Sigmoid colon (tissue), 7 donors: ENCODE data around the gene PROSER2. TPM values are rescaled to one million over a fixed set of nuclear protein-coding genes. Genes with fewer than 3 reads are reported as not detected.

ENCODE experiments used
- DNase-seq: peaks from one replicate; pipeline ENCODE4 v3.0.0-alpha.2; 2019
- H3K27ac ChIP-seq, 4 donors: fragments of 200-600 bp; sonication (generic); one replicate each; pipeline ENCODE4 v1.5.1; 2016 to 2019; ENCODE audit warnings: mild to moderate bottlenecking in 1 of 4
- H3K27me3 ChIP-seq, 3 donors: fragments of 200-600 bp; sonication (generic); one replicate each; pipeline ENCODE4 v1.5.1; 2019; ENCODE audit warnings: mild to moderate bottlenecking in 1 of 3
- H3K36me3 ChIP-seq, 4 donors: fragments of 200-600 bp; sonication (generic); one replicate each; pipeline ENCODE4 v1.5.1; 2016 to 2019
- H3K4me1 ChIP-seq, 4 donors: fragments of 200-600 bp; sonication (generic); one replicate each; pipeline ENCODE4 v1.5.1; 2017 to 2019
- H3K4me3 ChIP-seq, 4 donors: fragments of 200-600 bp; sonication (generic); one replicate each; pipeline ENCODE4 v1.5.1; 2017 to 2019; ENCODE audit warnings: mild to moderate bottlenecking in 2 of 4, moderate library complexity in 1 of 4
- H3K9me3 ChIP-seq, 4 donors: fragments of 200-600 bp in 3 of 4; sonication (generic) in 3 of 4; one replicate each; pipeline versions ENCODE4 v1.5.1 to v1.6.1; 2013 to 2019
- CTCF ChIP-seq, 4 experiments: fragments of 450-650 bp in 3 of 4; fragments of 200-600 bp in 1 of 4; IDR thresholded peaks; one replicate each; pipeline ENCODE4 v1.5.1; 2016 to 2019; ENCODE audit warnings: antibody characterized with exemption in 4 of 4, mild to moderate bottlenecking in 3 of 4, moderate library complexity in 2 of 4
- EP300 ChIP-seq, 4 donors: sonication (generic); formaldehyde crosslinking; IDR thresholded peaks; one replicate each; pipeline ENCODE4 v1.6.1; 2017; ENCODE audit warnings: antibody characterized with exemption in 4 of 4
- POLR2A ChIP-seq, 2 donors: fragments of 450-650 bp; IDR thresholded peaks; one replicate each; pipeline ENCODE4 v1.6.1; 2016; ENCODE audit warnings: antibody characterized with exemption in 2 of 2, mild to moderate bottlenecking in 2 of 2, moderate library complexity in 2 of 2
- POLR2AphosphoS5 ChIP-seq, 4 donors: sonication (generic); formaldehyde crosslinking; IDR thresholded peaks; one replicate each; pipeline ENCODE4 v1.6.1; 2017; ENCODE audit warnings: antibody characterized with exemption in 4 of 4
- whole genome bisulfite sequencing, 2 donors: extraction: QIAGEN DNeasy Blood & Tissue Kit; methylation state at CpG; one replicate each; pipeline ENCODE4 v1.1.7; 2013; 5-methylcytosine and 5-hydroxymethylcytosine counted together
- intact Hi-C: fragments of 100-400 bp; cut with DNase I; formaldehyde crosslinking; loops from one replicate; pipeline ENCODE4 v1.15.1; 2023
- polyA plus RNA-seq, 3 donors: library from polyadenylated mRNA; stranded (reverse); fragments of 200-250 nt; gene quantifications; one replicate each; pipeline ENCODE4 v1.2.3, GENCODE V29; 2013
- total RNA-seq, 4 donors: library from RNA; depleted of rRNA; stranded (reverse); fragments of >200 nt; gene quantifications; one replicate each; pipeline ENCODE4 v1.1.0, GENCODE V29; 2016
- donor health status: healthy with polysubstance abuse.
- donor health status: Bipolar disorder and iron deficiency.
- donor health status: healthy.

PROSER2 gene
- total and polyA plus RNA-seq, 7 donors, result 0.60 to 2.8 (median 1.8) TPM

GRCh38 chr10:11894381-11895107, 71.4 kb downstream of the PROSER2 start:
- Histone ChIP-seq H3K36me3 (no peaks in the 10 kb centered on the region), H3K27me3 (no peaks in the 10 kb centered on the region), H3K27ac (no peak overlapping the region), H3K4me1 (no peaks in the 10 kb centered on the region), H3K4me3 (no peak overlapping the region), H3K9me3 (no peaks in the 10 kb centered on the region)
- 93 to 94% methylated on average over 47 of the region's 47 CpGs for WGBS, 2 donors
- intact Hi-C loops, result no loop called here
- TF ChIP-seq EP300 (IDR thresholded peaks at IDR 0.05) (no peak), POLR2AphosphoS5 (IDR thresholded peaks at IDR 0.05) (no peak), POLR2A (IDR thresholded peaks at IDR 0.05) (no peak), CTCF (IDR thresholded peaks at IDR 0.05) (no peak)
- DNase-seq, result no peak

GRCh38 chr10:11895108-11895466, 71.9 kb downstream of the PROSER2 start:
- H3K9me3 ChIP-seq, result no peaks in the 10 kb centered on the region
- no peak overlapping the region for H3K4me3 ChIP-seq
- WGBS, 2 donors, result 96% methylated on average over 11 of the region's 11 CpGs
- no peaks in the 10 kb centered on the region for H3K27me3 ChIP-seq
- no peaks in the 10 kb centered on the region for H3K36me3 ChIP-seq
- no peaks in the 10 kb centered on the region for H3K4me1 ChIP-seq
- intact Hi-C loops, result no loop called here
- no peak overlapping the region for H3K27ac ChIP-seq
- no peak for DNase-seq
- TF ChIP-seq EP300 (IDR thresholded peaks at IDR 0.05), result no peak

GRCh38 chr10:11895598-11895997, 72.4 kb downstream of the PROSER2 start:
- H3K4me3 ChIP-seq, result no peak overlapping the region
- H3K27me3 ChIP-seq, result peaks cover 0 to under 1% (median 0%) of the 10 kb centered on the region in 3 donors
- H3K36me3 ChIP-seq, result no peaks in the 10 kb centered on the region
- H3K9me3 ChIP-seq, result no peaks in the 10 kb centered on the region
- TF ChIP-seq EP300 (IDR thresholded peaks at IDR 0.05) (no peak), POLR2A (IDR thresholded peaks at IDR 0.05) (no peak), CTCF (IDR thresholded peaks at IDR 0.05) (no peak), POLR2AphosphoS5 (IDR thresholded peaks at IDR 0.05) (no peak)
- intact Hi-C loops, result no loop called here
- H3K4me1 ChIP-seq, result no peaks in the 10 kb centered on the region
- DNase-seq, result no peak
- 89 to 95% methylated on average over 5 of the region's 5 CpGs for WGBS, 2 donors
- no peak overlapping the region for H3K27ac ChIP-seq

DNA sequence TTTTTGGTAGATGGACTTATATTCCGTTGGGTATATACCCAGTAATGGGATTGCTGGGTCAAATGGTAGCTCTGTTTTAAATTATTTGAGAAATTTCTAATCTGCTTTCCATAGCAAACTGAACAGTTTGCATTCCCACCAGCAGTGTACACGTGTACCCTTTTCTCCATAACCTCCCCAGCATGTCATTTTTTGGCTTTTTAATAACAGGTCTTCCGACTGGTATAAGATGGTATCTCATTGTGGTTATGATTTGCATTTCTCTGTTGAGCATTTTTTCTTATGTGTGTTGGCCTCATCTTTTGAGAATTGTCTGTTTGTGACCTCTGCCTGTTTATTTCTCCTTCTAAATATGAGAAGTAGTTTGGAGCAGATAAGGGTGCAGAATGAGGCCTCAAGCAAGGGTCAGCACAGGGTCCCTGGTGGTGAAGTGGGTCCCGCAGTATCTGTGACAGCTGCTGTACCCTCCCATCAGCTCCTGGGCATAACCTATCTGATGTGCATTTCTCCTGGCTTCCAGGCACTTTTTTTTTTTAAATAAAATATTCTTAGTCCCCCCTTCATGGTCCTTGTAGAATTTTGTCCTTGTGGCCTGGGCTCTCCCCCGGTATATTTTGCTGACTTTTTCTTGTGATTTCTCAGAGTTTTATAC, 73.5 kb downstream of the PROSER2 start:
- Histone ChIP-seq H3K4me3 (no peak overlapping the region), H3K27ac (no peak overlapping the region), H3K4me1 (no peaks in the 10 kb centered on the region), H3K27me3 (peaks cover 0 to 6% (median 0%) of the 10 kb centered on the region in 3 donors), H3K36me3 (no peaks in the 10 kb centered on the region), H3K9me3 (no peaks in the 10 kb centered on the region)
- intact Hi-C loops, result no loop called here
- DNase-seq, result peak; percentile 5
- WGBS, 2 donors, result 82 to 86% methylated on average over 5 of the region's 5 CpGs
- TF ChIP-seq POLR2AphosphoS5 (IDR thresholded peaks at IDR 0.05) (no peak), EP300 (IDR thresholded peaks at IDR 0.05) (no peak), POLR2A (IDR thresholded peaks at IDR 0.05) (no peak), CTCF (IDR thresholded peaks at IDR 0.05) (no peak)

DNA sequence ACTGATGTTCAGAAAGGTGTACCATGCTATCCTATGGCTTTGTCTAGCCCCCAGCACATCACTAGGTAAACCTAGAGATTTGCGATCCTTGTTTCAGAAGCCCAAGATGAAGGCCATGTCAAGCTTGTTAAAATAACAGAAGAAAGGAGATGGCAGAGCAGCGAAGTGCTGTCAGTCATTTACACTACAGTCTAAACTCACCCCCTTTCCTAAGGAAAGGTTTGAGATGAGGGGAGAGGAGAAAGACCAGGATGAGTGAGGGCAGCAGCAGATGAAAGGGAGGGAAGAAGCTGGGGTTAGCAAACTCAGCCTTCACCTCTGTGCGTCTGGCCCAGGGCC, 74.8 kb downstream of the PROSER2 start:
- intact Hi-C loops, result no loop called here
- no peak for DNase-seq
- no peak overlapping the region for H3K27ac ChIP-seq
- no peaks in the 10 kb centered on the region for H3K4me1 ChIP-seq
- 61 to 80% methylated on average over 3 of the region's 3 CpGs for WGBS, 2 donors
- no peak overlapping the region for H3K4me3 ChIP-seq
- peaks cover 0 to 6% (median 0%) of the 10 kb centered on the region in 3 donors for H3K27me3 ChIP-seq
- TF ChIP-seq CTCF (IDR thresholded peaks at IDR 0.05) (no peak), EP300 (IDR thresholded peaks at IDR 0.05) (no peak), POLR2A (IDR thresholded peaks at IDR 0.05) (no peak), POLR2AphosphoS5 (IDR thresholded peaks at IDR 0.05) (no peak)
- no peaks in the 10 kb centered on the region for H3K9me3 ChIP-seq
- H3K36me3 ChIP-seq, result no peaks in the 10 kb centered on the region
